H1 (cell line): Measurements from ENCODE around the gene TRMT10B.

ENCODE experiments used
- EZH2 ChIP-seq: fragments of 200-600 bp; sonication (generic); IDR thresholded peaks from 2 replicates; pipeline ENCODE4 v1.7.1; 2012; ENCODE audit warnings: low read depth, mild to moderate bottlenecking, moderate library complexity, low read length, inconsistent platforms; ENCODE audit not compliant: severe bottlenecking
- KDM1A ChIP-seq: fragments of 200-600, 300-600 bp; sonication (generic); IDR thresholded peaks from 2 replicates; pipeline ENCODE4 v1.7.1; 2016; ENCODE audit warnings: mild to moderate bottlenecking, low read length, borderline replicate concordance
- MAFK ChIP-seq: IDR thresholded peaks from 2 replicates; pipeline ENCODE4 v1.6.1; 2012; ENCODE audit warnings: low read depth, mild to moderate bottlenecking, improper control_type of control experiment, low read length
- POLR2A ChIP-seq, 2 experiments: IDR thresholded peaks; 1 replicate in 1 of 2; 2 replicates in 1 of 2; pipeline ENCODE4 v1.6.1; 2011; ENCODE audit warnings: low read depth in 2 of 2, low read length in 2 of 2, mild to moderate bottlenecking in 2 of 2; ENCODE audit errors: control extremely low read depth in 1 of 2
- POLR2AphosphoS5 ChIP-seq: IDR thresholded peaks from 2 replicates; pipeline ENCODE4 v1.6.1; 2011; ENCODE audit warnings: low read depth, low read length
- RFX5 ChIP-seq: IDR thresholded peaks from 2 replicates; pipeline ENCODE4 v1.6.1; 2011; ENCODE audit warnings: low read depth, low read length, improper control_type of control experiment, borderline replicate concordance
- SAP30 ChIP-seq: fragments of 300-600 bp; sonication (generic); IDR thresholded peaks from 2 replicates; pipeline ENCODE4 v1.7.1; 2012; ENCODE audit warnings: low read length, moderate library complexity, mild to moderate bottlenecking, inconsistent platforms; ENCODE audit not compliant: insufficient read depth, insufficient replicate concordance
- SRF ChIP-seq: IDR thresholded peaks from 2 replicates; pipeline ENCODE4 v1.6.1; 2011; ENCODE audit warnings: mild to moderate bottlenecking, low read depth, low read length, moderate library complexity
- TAF1 ChIP-seq: IDR thresholded peaks from 2 replicates; pipeline ENCODE4 v1.6.1; 2011; ENCODE audit warnings: mild to moderate bottlenecking, low read depth, low read length
- YY1 ChIP-seq: IDR thresholded peaks from 2 replicates; pipeline ENCODE4 v1.6.1; 2011; ENCODE audit warnings: low read depth, mild to moderate bottlenecking, low read length
- ZNF274 ChIP-seq: IDR thresholded peaks from 2 replicates; pipeline ENCODE4 v1.7.0; 2012; ENCODE audit warnings: low read length, borderline replicate concordance; ENCODE audit errors: extremely low read depth
- TF ChIP-seq, protein P1 (sequence below), 3 experiments: IDR thresholded peaks; 1 replicate in 2 of 3; 2 replicates in 1 of 3; pipeline versions ENCODE4 v1.5.1 to v1.6.1; 2011; ENCODE audit warnings: low read length in 3 of 3, mild to moderate bottlenecking in 3 of 3, inconsistent platforms in 2 of 3, low read depth in 1 of 3, moderate library complexity in 1 of 3; ENCODE audit not compliant: insufficient read depth in 1 of 3; ENCODE audit errors: control extremely low read depth in 1 of 3

DNA sequence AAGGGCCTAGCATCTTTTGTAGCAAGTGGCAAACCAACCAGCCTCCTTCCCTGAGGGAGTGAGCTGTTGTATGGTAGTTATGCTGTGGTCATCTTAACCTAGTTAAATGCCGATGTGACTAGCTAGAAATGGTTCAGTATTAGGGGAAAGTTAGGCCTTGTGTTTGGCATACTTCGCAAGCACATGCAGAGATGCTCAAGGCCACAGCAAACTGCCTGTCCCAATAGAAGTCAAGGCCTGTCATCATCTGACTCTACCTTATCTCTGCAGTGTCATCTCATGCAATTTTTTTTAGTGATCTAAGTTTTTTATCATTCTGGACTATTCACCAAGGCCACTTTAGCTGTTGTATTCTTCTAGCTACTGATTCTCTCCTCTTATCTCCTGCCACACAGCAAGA is 36.5 kb downstream of the TRMT10B start:
- no peak for TF ChIP-seq TAF1
- no peak for TF ChIP-seq EZH2
- TF ChIP-seq, protein P1, sequence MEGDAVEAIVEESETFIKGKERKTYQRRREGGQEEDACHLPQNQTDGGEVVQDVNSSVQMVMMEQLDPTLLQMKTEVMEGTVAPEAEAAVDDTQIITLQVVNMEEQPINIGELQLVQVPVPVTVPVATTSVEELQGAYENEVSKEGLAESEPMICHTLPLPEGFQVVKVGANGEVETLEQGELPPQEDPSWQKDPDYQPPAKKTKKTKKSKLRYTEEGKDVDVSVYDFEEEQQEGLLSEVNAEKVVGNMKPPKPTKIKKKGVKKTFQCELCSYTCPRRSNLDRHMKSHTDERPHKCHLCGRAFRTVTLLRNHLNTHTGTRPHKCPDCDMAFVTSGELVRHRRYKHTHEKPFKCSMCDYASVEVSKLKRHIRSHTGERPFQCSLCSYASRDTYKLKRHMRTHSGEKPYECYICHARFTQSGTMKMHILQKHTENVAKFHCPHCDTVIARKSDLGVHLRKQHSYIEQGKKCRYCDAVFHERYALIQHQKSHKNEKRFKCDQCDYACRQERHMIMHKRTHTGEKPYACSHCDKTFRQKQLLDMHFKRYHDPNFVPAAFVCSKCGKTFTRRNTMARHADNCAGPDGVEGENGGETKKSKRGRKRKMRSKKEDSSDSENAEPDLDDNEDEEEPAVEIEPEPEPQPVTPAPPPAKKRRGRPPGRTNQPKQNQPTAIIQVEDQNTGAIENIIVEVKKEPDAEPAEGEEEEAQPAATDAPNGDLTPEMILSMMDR (IDR thresholded peaks at IDR 0.05; ENCODE audit: control extremely low read depth in 1 of 3, insufficient read depth in 1 of 3, low read depth in 1 of 3, low read length in 3 of 3) = no peak
- TF ChIP-seq ZNF274 = no peak
- no peak for TF ChIP-seq RFX5
- TF ChIP-seq SRF = no peak
- TF ChIP-seq YY1 = no peak
- TF ChIP-seq POLR2A (IDR thresholded peaks at IDR 0.05; ENCODE audit: control extremely low read depth in 1 of 2, low read depth in 2 of 2, low read length in 2 of 2) = no peak
- TF ChIP-seq SAP30 = no peak
- no peak for TF ChIP-seq KDM1A
- TF ChIP-seq POLR2AphosphoS5 = no peak
- no peak for TF ChIP-seq MAFK
